GM12874 (cell line): ENCODE results near the gene KLHL36.

Experiments
- TF ChIP-seq, protein P1 (sequence below): IDR thresholded peaks from 2 replicates; pipeline ENCODE4 v1.5.1; 2011; ENCODE audit warnings: low read depth, mild to moderate bottlenecking, control low read depth, low read length, moderate library complexity; ENCODE audit not compliant: insufficient read depth

The KLHL36 gene

DNA sequence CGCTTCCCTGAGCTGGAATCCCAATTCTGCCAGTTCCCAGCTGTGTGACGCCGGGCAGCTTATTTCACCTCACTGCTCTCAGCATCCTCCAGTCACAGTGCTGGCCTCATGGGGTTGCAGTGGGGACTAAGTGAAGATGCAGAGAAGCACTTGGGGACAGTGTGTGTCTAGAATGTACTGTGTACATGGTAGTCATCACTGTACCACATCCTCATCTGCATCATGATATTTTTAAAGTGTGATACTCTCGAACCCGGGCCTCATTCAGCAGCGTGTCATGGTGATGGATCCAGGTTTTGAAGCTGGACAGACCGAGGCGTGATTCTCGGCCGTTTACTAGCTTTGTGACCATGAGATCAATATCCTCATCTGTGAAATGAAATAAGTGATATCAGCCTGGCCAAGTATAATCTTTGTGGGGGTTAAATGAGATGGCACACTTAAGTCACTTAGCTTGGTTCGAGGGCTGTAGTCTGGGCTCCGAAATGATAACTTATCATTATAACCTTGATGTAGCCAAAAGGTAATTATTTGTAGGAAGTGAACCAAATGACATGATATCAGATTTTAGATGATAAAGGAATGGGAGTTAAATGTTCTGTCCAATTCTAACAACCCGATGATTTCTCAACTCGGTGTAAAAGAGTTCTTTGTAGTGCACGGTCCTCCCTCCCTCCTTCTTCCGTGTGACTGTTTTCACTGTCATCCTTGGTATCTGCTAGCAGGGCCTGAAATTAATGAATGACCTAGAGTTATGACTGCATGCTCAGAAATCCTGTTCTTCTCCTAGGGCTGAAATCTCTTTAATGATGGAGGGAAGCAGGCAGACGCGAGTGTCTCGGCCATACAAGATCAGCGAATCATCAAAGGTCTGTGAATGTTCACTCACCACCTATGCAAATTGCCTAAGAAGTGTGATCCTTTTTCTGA, 2.0 kb downstream of the KLHL36 start:
- TF ChIP-seq, protein P1, sequence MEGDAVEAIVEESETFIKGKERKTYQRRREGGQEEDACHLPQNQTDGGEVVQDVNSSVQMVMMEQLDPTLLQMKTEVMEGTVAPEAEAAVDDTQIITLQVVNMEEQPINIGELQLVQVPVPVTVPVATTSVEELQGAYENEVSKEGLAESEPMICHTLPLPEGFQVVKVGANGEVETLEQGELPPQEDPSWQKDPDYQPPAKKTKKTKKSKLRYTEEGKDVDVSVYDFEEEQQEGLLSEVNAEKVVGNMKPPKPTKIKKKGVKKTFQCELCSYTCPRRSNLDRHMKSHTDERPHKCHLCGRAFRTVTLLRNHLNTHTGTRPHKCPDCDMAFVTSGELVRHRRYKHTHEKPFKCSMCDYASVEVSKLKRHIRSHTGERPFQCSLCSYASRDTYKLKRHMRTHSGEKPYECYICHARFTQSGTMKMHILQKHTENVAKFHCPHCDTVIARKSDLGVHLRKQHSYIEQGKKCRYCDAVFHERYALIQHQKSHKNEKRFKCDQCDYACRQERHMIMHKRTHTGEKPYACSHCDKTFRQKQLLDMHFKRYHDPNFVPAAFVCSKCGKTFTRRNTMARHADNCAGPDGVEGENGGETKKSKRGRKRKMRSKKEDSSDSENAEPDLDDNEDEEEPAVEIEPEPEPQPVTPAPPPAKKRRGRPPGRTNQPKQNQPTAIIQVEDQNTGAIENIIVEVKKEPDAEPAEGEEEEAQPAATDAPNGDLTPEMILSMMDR = no peak

DNA sequence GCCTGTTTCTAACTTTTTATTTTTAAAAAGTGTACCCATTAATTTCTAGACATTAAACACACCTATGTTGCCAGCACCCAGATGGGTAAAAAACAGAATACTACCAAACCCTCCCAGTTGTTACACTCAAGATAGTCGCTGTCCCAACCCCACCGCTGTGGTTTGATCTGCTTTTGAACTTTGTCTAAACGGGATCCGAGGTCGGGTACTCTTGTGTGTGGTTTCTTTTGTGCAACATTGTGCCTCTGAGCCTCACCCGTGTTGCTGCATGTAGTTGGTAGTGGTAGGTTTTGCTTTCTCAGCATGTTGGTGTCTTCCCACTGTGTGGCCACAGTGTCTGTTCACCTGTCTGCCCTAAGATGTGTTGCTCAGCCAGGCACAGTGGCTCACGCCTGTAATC, 4.3 kb downstream of the KLHL36 start:
- TF ChIP-seq, protein P1 = no peak

DNA sequence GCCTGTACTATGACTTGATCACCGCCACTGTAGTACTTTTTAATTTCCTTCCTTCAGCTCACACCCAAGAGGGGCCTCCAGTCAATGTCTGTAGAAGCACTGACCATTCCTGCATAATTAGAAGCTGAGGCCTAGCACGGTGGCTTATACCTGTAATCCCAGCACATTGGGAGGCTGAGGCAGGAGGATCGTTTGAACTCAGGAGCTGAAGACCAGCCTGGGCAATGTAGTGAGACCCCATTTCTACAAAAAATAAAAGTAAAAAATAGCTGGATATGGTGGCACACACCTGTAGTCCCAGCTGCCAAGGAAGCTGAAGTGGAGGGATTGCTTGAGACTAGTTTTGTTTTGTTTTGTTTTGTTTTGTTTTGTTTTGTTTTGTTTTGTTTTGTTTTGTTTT, 5.9 kb downstream of the KLHL36 start:
- TF ChIP-seq, protein P1 = no peak

DNA sequence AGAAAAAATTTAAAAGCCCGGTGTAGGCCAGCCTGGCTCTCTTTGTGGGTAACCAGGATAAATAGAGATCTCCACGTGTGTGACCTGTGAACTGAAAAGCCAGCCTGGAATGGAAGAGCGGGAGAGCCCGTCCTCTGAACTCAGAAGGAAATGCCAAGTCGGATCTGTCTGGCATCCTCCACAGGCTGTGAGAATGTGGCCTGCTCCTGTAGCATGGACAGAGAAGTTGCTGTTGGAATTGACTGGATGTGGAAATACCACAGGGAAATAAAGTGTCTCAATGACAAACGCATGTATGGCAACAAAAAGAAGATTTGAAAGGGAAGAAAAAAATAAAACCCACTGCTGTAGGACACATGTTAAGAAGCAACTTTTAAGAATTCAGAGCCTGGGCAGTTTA, 6.7 kb downstream of the KLHL36 start:
- TF ChIP-seq, protein P1 = no peak

DNA sequence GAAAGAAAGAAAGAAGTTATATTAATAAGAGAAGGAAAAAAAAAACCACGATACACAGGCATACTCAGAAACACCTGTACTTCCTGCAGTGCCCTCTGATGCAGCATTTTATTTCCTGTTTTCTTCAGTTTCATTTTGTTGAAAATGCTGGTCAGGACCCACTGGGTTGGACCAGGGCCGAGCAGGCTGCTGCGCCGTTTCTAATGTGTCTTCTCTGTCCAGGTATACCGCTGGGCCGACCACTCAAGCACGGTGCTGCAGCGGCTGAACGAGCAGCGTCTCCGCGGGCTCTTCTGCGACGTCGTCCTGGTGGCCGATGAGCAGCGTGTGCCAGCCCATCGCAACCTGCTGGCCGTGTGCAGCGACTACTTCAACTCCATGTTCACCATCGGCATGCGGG, 8.3 kb downstream of the KLHL36 start:
- TF ChIP-seq, protein P1 = no peak

DNA sequence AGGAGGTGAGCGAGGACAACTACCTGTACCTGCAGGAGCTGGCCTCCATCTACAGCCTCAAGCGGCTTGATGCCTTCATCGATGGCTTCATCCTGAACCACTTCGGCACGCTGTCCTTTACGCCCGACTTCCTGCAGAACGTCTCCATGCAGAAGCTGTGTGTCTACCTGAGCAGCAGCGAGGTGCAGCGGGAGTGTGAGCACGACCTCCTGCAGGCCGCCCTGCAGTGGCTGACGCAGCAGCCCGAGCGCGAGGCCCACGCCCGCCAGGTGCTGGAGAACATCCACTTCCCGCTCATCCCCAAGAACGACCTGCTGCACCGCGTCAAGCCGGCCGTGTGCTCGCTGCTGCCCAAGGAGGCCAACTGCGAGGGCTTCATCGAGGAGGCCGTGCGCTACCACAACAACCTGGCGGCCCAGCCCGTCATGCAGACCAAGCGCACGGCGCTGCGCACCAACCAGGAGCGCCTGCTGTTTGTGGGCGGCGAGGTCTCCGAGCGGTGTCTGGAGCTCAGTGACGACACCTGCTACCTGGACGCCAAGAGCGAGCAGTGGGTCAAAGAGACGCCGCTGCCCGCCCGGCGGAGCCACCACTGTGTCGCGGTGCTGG, 9.0 kb downstream of the KLHL36 start:
- TF ChIP-seq, protein P1 = no peak

DNA sequence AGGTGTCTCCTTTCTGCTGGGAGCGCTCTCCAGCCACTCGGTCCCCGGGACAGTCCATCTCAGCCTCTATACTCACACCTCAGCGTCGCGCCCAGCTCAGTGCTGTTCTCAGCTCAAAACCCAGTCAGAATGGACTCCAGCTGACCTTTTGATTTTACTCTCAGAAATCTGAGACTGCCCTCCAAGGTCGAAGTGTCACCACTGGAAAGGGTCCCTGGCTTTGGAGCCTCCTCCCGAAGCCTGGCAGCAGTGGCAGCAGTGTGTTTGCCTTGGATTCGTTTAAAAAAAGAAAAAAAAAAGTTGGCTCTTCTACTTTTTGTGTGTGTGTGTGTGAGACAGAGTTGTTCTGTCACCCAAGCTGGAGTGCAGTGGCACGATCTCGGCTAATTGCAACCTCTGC, 10.4 kb downstream of the KLHL36 start:
- TF ChIP-seq, protein P1 = no peak
